Retinal pigment epithelial cell (primary cell): ENCODE results near the gene ABHD4.
A peak's percentile ranks its signal among the peaks of the same experiment; 100 is the strongest.

ENCODE experiments used
- DNase-seq: peaks from one replicate; pipeline ENCODE4 v3.0.0-alpha.2; 2010; ENCODE audit warnings: low read depth
- H3K4me3 ChIP-seq: 2 replicates; pipeline ENCODE4 v1.5.1; 2011; ENCODE audit warnings: mild to moderate bottlenecking, low read length, control low read depth, moderate library complexity
- TF ChIP-seq, protein P1 (sequence below): conservative IDR thresholded peaks from 2 replicates; pipeline ENCODE4 v1.5.1; 2011; ENCODE audit warnings: low read depth, low read length, control low read depth, inconsistent platforms

Gene ABHD4

GRCh38 chr14:22593601-22594000, 4.5 kb upstream of the ABHD4 start:
- H3K4me3 ChIP-seq = no peak overlapping the region
- DNase-seq = no peak
- TF ChIP-seq, protein P1, sequence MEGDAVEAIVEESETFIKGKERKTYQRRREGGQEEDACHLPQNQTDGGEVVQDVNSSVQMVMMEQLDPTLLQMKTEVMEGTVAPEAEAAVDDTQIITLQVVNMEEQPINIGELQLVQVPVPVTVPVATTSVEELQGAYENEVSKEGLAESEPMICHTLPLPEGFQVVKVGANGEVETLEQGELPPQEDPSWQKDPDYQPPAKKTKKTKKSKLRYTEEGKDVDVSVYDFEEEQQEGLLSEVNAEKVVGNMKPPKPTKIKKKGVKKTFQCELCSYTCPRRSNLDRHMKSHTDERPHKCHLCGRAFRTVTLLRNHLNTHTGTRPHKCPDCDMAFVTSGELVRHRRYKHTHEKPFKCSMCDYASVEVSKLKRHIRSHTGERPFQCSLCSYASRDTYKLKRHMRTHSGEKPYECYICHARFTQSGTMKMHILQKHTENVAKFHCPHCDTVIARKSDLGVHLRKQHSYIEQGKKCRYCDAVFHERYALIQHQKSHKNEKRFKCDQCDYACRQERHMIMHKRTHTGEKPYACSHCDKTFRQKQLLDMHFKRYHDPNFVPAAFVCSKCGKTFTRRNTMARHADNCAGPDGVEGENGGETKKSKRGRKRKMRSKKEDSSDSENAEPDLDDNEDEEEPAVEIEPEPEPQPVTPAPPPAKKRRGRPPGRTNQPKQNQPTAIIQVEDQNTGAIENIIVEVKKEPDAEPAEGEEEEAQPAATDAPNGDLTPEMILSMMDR = no peak

DNA sequence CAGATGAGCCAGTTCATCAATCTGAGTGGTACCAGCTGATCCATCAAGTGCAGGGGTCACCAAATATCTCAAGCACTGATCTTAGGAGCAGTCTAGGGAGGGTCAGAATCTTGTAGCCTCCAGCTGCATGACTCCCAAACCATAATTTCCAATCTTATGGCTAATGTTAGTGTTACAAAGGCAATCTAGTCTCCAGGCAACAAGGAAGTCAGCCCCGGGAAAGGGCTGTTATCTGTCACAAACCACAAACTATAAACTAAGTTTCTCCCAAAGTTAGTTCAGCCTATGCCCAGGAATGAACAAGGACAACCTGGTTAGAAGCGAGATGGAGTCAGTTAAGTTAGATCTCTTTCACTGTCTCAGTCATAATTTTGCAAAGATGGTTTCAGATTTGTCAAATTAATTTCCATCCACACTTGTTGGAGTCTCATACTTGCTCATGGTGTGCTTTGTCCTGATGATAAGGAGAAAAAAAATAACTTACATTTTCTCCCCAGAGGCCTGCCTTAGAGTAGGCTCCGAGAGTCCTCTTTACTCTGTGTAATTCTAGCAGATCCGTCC, 3.9 kb upstream of the ABHD4 start:
- TF ChIP-seq, protein P1 = no peak
- DNase-seq = no peak
- H3K4me3 ChIP-seq = no peak overlapping the region

DNA sequence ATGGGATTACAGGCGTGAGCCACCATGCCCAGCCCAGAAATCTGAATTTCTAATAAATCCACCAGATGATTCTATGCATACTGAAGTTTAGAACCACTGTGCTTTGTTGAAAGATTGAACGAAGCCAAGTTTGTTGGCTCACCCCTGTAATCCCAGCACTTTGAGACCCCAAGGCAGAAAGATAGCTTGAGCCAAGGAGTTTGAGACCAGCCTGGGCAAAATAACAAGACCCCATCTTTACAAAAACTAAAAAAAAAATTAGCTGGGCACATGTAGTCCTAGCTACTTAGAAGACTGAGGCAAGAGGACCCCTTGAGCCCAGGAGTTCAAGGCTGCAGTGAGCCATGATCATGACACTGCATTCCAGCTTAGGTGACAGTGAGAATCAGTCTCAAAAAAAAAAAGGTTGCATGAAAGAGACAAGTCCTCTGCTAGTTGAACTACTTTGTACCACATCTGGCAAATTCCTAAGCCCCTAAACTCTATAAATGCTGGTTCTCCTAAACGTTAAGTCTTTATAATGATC, 1.7 kb upstream of the ABHD4 start:
- TF ChIP-seq, protein P1 = no peak
- DNase-seq = no peak
- H3K4me3 ChIP-seq = no peak overlapping the region

GRCh38 chr14:22597265-22597664, 835 bp upstream of the ABHD4 start:
- no peak overlapping the region for H3K4me3 ChIP-seq
- DNase-seq = no peak
- TF ChIP-seq, protein P1 = no peak

- no peak for DNase-seq
- peak overlapping the region; percentile 96 for H3K4me3 ChIP-seq
- TF ChIP-seq, protein P1 = no peak
Measured at GRCh38 chr14:22597771-22598098, 365 bp upstream of the ABHD4 start.

DNA sequence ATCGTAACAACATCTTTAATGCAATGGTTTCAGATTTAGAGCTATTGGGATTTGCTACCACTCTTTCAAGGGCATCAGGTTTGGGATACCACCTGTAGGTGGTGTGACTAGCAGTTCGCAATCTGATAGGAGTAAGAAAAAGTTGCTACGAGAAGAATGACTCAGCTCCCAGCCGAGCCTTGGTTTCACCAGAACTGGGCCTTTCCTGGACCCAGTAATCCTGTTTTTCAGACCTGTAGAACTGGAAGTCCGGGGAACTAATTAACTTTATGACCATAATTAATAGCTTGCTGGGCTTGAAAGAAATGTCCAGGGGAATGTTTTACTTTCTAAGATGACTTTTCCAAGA, 770 bp downstream of the ABHD4 start:
- DNase-seq = peak; percentile 48
- peak overlapping the region; percentile 96 for H3K4me3 ChIP-seq
- TF ChIP-seq, protein P1 = peak; percentile 50

- TF ChIP-seq, protein P1 = no peak
- no peak for DNase-seq
- H3K4me3 ChIP-seq = peak overlapping the region; percentile 96
Measured at GRCh38 chr14:22599349-22599748, 1.2 kb downstream of the ABHD4 start.
